ENCODE data around the gene C7orf57. TPM values are rescaled to one million over a fixed set of nuclear protein-coding genes. Genes with fewer than 3 reads are reported as not detected.

C7orf57 gene
- total RNA-seq, 1 experiment from 2014 or later: 0.90 TPM

GRCh38 chr7:47991741-47992311 is 43.5 kb upstream of the C7orf57 start:
- peaks cover 18% of the 10 kb centered on the region for H3K9me3 Mint-ChIP-seq
- DNase-seq (ENCODE audit: low spot score) (peak; percentile 87), ATAC-seq (peak; percentile 98)
- peaks cover 39% of the 10 kb centered on the region for H3K4me1 Mint-ChIP-seq
- H3K27me3 Mint-ChIP-seq (ENCODE audit: low read depth): no peaks in the 10 kb centered on the region; the same call in 1 of the 2 replicates
- POLR2A ChIA-PET: interaction anchor here (0.5 to 2.2 kb wide), 7 partner anchors 38 to 119 kb away, joined by 3 to 17 read pairs (median 3); partner anchors contain the start of gene UPP1
- H3K36me3 Mint-ChIP-seq: peaks cover 4% of the 10 kb centered on the region; the same call in 1 of the 2 replicates
- H3K4me3 Mint-ChIP-seq: peak overlapping the region; percentile 75
- H3K27ac Mint-ChIP-seq: peak overlapping the region; percentile 89
- TF ChIP-seq CTCF (IDR thresholded peaks at IDR 0.05) (no peak), JAZF1 (CRISPR knock-in tag; IDR thresholded peaks at IDR 0.05) (no peak), ZNF232 (CRISPR knock-in tag; IDR thresholded peaks at IDR 0.05) (peak; percentile 69; the same call in 1 of the 2 replicates), ZNF671 (CRISPR knock-in tag; IDR thresholded peaks at IDR 0.05) (no peak), TP53 (CRISPR knock-in tag; IDR thresholded peaks at IDR 0.05) (0 out of 2 replicates have a peak, but pooled peaks have one; percentile 37), GTF2I (CRISPR knock-in tag; conservative IDR thresholded peaks at IDR 0.05) (0 out of 2 replicates have a peak, but pooled peaks have one; percentile 4), SP1 (CRISPR knock-in tag; conservative IDR thresholded peaks at IDR 0.05) (peak; percentile 60; the same call in 1 of the 2 replicates), GABPB1 (CRISPR knock-in tag; IDR thresholded peaks at IDR 0.05) (no peak), SMAD3 (CRISPR knock-in tag; IDR thresholded peaks at IDR 0.05; ENCODE audit: borderline replicate concordance) (0 out of 2 replicates have a peak, but pooled peaks have one; percentile 39), NR3C1 (CRISPR knock-in tag; conservative IDR thresholded peaks at IDR 0.05; ENCODE audit: low read depth) (no peak), ERG (CRISPR knock-in tag; IDR thresholded peaks at IDR 0.05) (no peak), ZNF423 (CRISPR knock-in tag; IDR thresholded peaks at IDR 0.05) (peak; percentile 87), ZNF121 (CRISPR knock-in tag; IDR thresholded peaks at IDR 0.05) (0 out of 2 replicates have a peak, but pooled peaks have one; percentile 17), FOXP1 (CRISPR knock-in tag; IDR thresholded peaks at IDR 0.05; ENCODE audit: borderline replicate concordance) (peak; percentile 38; the same call in 1 of the 2 replicates), ZNF532 (CRISPR knock-in tag; IDR thresholded peaks at IDR 0.05; ENCODE audit: borderline replicate concordance) (0 out of 2 replicates have a peak, but pooled peaks have one; percentile 36), USF2 (CRISPR knock-in tag; IDR thresholded peaks at IDR 0.05) (peak; percentile 42; the same call in 1 of the 2 replicates), ZNF138 (CRISPR knock-in tag; conservative IDR thresholded peaks at IDR 0.05) (0 out of 2 replicates have a peak, but pooled peaks have one; percentile 30), TEAD1 (CRISPR knock-in tag; IDR thresholded peaks at IDR 0.05) (peak; percentile 62; the same call in 1 of the 2 replicates), MAX (CRISPR knock-in tag; IDR thresholded peaks at IDR 0.05) (peak; percentile 49; the same call in 1 of the 2 replicates), ZBTB21 (CRISPR knock-in tag; IDR thresholded peaks at IDR 0.05; ENCODE audit: borderline replicate concordance) (peak; percentile 85)
- CTCF ChIA-PET: interaction anchor here (0.8 to 2.3 kb wide), 20 partner anchors 9 to 345 kb away, joined by 3 to 23 read pairs (median 5); partner anchors contain the start of gene UPP1

All from WTC11 (cell line).